CD4-positive, alpha-beta T cell treated with Interferon alpha-2 for 1 hour (primary cell): ENCODE data around the gene KLRF1.
"Not testable (repeated sequence)": the region's sequence is repeated elsewhere in the genome, so short reads cannot be mapped to it uniquely, and the experiment has no call there.

Experiments used
- DNase-seq, 2 donors: peaks; one replicate each; pipeline ENCODE4 v3.0.0-alpha.2; 2020 to 2022

KLRF1 gene

DNA sequence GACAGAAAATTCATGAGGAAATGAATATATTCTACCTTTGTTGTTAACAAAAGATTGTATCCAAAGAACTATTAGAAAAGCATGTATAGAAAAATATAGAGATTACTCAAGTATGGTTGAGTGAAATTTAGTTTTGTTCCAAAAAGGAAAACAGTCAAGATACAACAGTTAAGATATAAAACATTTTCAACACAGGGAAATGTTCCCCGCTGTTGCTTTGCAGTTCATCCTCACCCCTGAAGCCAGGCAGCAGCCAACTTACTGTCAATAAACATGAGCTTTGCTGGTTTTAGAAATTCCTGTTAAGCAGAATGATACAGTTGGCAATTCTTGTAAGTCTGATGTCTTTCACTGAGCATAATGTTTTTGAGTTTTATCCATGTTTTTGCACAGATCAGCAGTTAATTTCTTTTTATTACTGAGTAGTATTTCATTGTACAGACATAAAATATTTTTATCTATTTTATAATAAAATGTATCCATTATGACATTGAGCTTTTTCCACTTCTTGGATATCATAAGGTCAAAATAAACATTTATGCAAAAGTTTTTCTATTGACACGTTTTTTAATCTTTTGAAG, 43.1 kb downstream of the KLRF1 start:
- peak in 1 of 2 donors; percentile 53 for DNase-seq

DNA sequence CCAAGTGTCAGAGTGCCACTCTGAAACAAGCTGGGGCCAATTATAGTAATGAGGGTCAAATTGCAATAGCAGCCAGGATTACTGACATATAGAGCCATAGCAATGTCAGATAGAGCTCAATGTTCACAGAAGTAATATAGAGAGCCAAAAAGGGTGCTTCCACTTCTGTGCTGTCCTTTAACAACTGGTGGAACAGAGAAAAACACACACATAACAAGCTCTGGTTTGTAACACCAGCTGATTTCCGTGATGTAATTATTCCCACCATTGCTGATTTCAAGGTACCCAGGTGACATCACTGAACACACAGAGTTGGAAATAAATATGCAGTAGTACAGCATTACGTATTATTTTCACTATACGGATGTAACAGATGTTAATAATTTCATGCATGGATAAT, 44.9 kb downstream of the KLRF1 start:
- DNase-seq: no peak

DNA sequence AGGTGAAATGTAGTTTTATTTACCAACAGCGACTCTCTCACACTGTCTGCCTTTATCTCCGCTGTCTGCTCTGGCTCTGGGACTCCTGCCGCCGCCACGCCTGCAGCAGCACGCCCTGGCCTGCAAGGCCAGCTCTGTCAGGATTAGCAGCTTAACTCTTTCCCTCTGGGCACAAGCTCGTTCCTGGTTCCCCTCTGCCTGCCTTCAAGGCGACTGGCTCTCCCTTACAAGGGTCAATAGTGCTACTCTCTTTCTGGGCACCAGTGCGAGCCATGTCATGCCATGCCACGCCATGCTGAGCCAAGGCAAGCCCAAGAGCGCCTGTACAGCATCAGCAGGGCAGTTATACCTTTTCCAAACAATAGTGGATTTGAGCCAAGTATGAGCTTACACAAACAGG, 45.5 kb downstream of the KLRF1 start:
- no peak for DNase-seq

DNA sequence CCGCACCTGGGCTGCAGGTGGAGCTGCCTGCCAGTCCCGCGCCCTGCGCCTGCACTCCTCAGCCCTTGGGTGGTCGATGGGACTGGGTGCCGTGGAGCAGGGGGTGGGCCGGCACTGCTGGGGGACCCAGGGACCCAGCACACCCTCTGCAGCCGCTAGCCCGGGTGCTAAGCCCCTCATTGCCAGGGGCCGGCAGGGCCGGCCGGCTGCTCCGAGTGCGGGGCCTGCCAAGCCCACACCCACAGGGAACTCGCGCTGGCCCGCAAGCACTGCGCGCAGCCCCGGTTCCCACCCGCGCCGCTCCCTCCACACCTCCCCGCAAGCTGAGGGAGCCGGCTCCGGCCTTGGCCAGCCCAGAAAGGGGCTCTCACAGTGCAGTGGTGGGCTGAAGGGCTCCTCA, 48.8 kb downstream of the KLRF1 start:
- not testable (repeated sequence) for DNase-seq

DNA sequence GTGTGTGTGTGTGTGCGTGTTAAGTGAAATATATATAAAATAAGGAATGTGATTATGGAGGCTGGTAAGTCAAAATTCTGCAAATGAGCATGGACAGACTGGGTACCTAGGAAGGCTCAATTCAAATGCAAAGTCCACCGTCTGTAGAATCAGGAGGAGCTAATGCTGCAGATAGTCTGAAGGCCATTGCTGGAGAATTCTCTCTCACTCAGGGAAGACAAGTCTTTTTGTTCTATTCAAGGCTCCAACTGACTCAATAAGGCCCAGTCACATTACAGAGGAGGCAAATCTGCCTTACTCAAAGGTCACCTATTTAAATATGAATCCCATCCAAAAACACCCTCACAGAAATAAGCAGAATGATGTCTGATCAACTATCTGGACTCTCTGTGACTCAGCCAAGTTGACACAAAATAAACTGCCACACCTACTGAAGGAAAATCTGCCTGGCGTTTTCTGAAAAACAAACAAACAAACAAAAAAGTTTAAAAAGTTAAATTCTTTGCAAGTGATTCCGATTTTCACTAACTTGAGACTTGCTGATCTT, 53.3 kb downstream of the KLRF1 start:
- DNase-seq: no peak

DNA sequence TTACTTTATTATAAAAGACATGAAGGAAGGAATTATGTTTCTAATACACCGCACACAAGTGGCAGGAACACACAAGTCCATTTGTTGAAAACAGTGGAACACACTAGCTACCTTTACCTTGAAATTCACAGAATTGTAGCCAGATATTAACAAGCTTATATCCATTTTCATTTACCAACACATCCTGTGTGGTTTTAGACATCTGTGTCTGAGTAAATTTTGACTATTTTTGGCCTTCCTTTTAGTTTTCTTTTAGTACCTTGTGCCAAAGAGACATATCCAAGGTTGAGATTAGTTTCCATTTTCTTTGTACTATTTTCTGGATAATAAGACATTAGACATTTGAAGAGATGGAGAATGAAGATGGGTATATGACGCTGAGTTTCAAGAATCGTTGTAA, 54.0 kb downstream of the KLRF1 start, which contains the start of gene KLRF2:
TSS of gene KLRF2 (plus strand) at position 244 of the 400 bp plus-strand sequence. CDS start at position 351, 107 bp downstream.
- DNase-seq: no peak

DNA sequence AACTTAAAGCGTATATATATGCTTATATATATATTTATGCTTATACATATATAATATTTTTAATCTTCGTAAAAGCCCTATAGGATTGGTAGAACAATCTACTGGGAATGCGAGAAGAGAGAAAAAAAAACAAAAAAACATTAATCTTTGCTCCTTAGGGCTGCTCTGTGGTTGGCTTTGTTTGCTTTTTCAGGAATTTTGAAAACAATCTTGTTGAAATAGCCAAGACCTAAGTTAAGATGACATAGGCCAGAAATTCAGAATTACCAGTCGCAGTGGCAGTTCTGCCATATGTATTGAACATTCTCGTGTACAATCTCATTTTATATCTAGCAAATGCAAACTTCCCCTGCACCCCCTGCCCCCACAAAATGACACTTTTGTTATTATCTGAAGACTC, 54.7 kb downstream of the KLRF1 start:
- DNase-seq: no peak

DNA sequence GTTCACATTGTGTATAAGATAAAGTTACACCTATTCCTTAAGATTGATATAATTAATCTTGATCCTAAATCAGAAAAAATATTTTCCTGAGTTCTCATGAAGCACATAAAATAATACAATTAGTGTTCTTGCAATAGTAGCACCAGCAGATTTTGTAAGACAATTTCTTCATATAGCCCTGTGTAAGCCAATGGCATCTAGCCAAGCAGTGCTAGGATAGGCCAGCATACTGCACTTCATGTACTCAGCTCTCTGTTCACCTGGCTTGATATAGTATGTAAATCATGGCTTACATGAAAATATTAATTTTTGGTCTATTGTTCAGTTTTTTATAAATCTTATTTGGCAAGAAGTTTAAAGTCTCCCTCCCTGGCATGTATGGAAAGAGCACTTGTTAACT, 55.9 kb downstream of the KLRF1 start:
- no peak for DNase-seq

DNA sequence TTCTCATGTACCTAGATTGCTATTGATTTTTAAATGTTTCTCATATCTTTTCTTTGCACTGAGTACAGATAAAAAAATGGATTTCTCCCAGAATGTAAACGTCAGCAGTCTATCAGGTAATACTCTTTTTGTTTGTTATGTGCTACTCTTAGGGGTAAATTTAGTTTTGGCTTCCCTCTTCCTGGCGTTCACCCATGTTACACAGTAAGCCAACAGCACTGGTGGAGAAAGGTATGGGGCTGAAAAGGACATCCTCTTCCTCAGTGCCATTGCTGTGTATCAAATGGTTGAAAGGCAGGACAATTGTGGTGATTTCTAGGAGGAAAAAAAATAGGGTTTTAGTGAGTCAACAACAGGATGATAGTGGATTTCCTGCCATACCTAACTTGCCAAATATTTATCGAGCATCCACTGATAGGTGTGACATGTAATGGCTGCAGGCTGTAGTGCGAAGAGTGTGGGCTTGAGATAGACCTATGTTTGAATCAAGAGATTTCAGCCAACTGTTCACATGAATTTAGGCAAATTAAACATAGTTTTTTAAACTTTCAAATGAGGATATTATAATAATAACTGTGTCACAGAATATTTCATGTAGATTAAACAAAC, 61.5 kb downstream of the KLRF1 start:
- DNase-seq: no peak
